ENCODE results near the gene CDHR5.

The CDHR5 gene

GRCh38 chr11:628056-628455, 3.3 kb upstream of the CDHR5 start:
- Histone ChIP-seq H3K27me3 (ENCODE audit: insufficient read depth, low read length, poor library complexity) (no peaks in the 10 kb centered on the region), H3K4me1 (ENCODE audit: insufficient read depth, low read length) (no peaks in the 10 kb centered on the region), H3K4me3 (ENCODE audit: low read depth in 1 of 2, low read length in 2 of 2) (no peak overlapping the region), H3K36me3 (ENCODE audit: insufficient read depth, low read length) (0 out of 2 replicates have a peak, but pooled peaks cover 3% of the 10 kb centered on the region), H3K4me2 (ENCODE audit: insufficient read depth, low read length) (no peak overlapping the region), H3K9ac (ENCODE audit: low read depth, low read length) (no peak overlapping the region), H3K79me2 (ENCODE audit: insufficient read depth, low read length) (no peaks in the 10 kb centered on the region), H4K20me1 (ENCODE audit: insufficient read depth, low read length) (no peaks in the 10 kb centered on the region), H2AFZ (ENCODE audit: low read depth, low read length) (no peak overlapping the region), H3K9me3 (ENCODE audit: insufficient read depth, low read length, severe bottlenecking) (no peaks in the 10 kb centered on the region), H3K27ac (ENCODE audit: low read length) (no peak overlapping the region)
- TF ChIP-seq EZH2 (IDR thresholded peaks at IDR 0.05; ENCODE audit: borderline replicate concordance, low read depth, low read length, severe bottlenecking) = no peak
- TF ChIP-seq CTCF (IDR thresholded peaks at IDR 0.05; ENCODE audit: borderline replicate concordance, extremely low read depth, low read length, poor library complexity, severe bottlenecking) = no peak
- DNase-seq = no peak
- no peak for ATAC-seq (ENCODE audit: insufficient read depth, low read depth)

GRCh38 chr11:627308-627576, 2.5 kb upstream of the CDHR5 start:
- Histone ChIP-seq H3K4me1 (ENCODE audit: insufficient read depth, low read length) (no peaks in the 10 kb centered on the region), H3K9me3 (ENCODE audit: insufficient read depth, low read length, severe bottlenecking) (no peaks in the 10 kb centered on the region), H2AFZ (ENCODE audit: low read depth, low read length) (no peak overlapping the region), H3K27ac (ENCODE audit: low read length) (no peak overlapping the region), H3K4me2 (ENCODE audit: insufficient read depth, low read length) (no peak overlapping the region), H3K79me2 (ENCODE audit: insufficient read depth, low read length) (no peaks in the 10 kb centered on the region), H3K27me3 (ENCODE audit: insufficient read depth, low read length, poor library complexity) (no peaks in the 10 kb centered on the region), H3K4me3 (ENCODE audit: low read depth in 1 of 2, low read length in 2 of 2) (no peak overlapping the region), H4K20me1 (ENCODE audit: insufficient read depth, low read length) (no peaks in the 10 kb centered on the region), H3K9ac (ENCODE audit: low read depth, low read length) (no peak overlapping the region), H3K36me3 (ENCODE audit: insufficient read depth, low read length) (peaks cover 7% of the 10 kb centered on the region; the same call in 1 of the 2 replicates)
- no peak for TF ChIP-seq EZH2 (IDR thresholded peaks at IDR 0.05; ENCODE audit: borderline replicate concordance, low read depth, low read length, severe bottlenecking)
- no peak for TF ChIP-seq CTCF (IDR thresholded peaks at IDR 0.05; ENCODE audit: borderline replicate concordance, extremely low read depth, low read length, poor library complexity, severe bottlenecking)
- ATAC-seq (ENCODE audit: insufficient read depth, low read depth) (no peak), DNase-seq (no peak)

- Histone ChIP-seq H3K9ac (ENCODE audit: low read depth, low read length) (no peak within 1 kb of the TSS), H3K4me1 (ENCODE audit: insufficient read depth, low read length) (no peaks in the 10 kb centered on the region), H4K20me1 (ENCODE audit: insufficient read depth, low read length) (no peaks in the 10 kb centered on the region), H3K27ac (ENCODE audit: low read length) (no peak within 1 kb of the TSS), H3K79me2 (ENCODE audit: insufficient read depth, low read length) (no peaks in the 10 kb centered on the region), H3K27me3 (ENCODE audit: insufficient read depth, low read length, poor library complexity) (no peaks in the 10 kb centered on the region), H3K4me2 (ENCODE audit: insufficient read depth, low read length) (no peak within 1 kb of the TSS), H3K9me3 (ENCODE audit: insufficient read depth, low read length, severe bottlenecking) (no peaks in the 10 kb centered on the region), H3K4me3 (ENCODE audit: low read depth in 1 of 2, low read length in 2 of 2) (no peak within 1 kb of the TSS), H3K36me3 (ENCODE audit: insufficient read depth, low read length) (peaks cover 7% of the 10 kb centered on the region; the same call in 1 of the 2 replicates), H2AFZ (ENCODE audit: low read depth, low read length) (no peak within 1 kb of the TSS)
- ATAC-seq (ENCODE audit: insufficient read depth, low read depth) = no peak
- no peak for TF ChIP-seq CTCF (IDR thresholded peaks at IDR 0.05; ENCODE audit: borderline replicate concordance, extremely low read depth, low read length, poor library complexity, severe bottlenecking)
- TF ChIP-seq EZH2 (IDR thresholded peaks at IDR 0.05; ENCODE audit: borderline replicate concordance, low read depth, low read length, severe bottlenecking) = no peak
- no peak for DNase-seq
Measured at GRCh38 chr11:626475-627307, 1.9 kb upstream of the CDHR5 start, which contains the start of gene SCT. Gene SCT, minus strand, starts transcription at chr11:627181. Its CDS starts 38 bp downstream, at chr11:627143.
